Adipose tissue (tissue), 3 donors: ENCODE results near the gene STK4. TPM values are rescaled to one million over a fixed set of nuclear protein-coding genes. Genes with fewer than 3 reads are reported as not detected.

Experiments used
- H3K27ac ChIP-seq: one replicate; pipeline ENCODE4 v1.5.1; 2013; ENCODE audit warnings: low read depth, low read length
- WGBS, 3 donors: extraction: QIAGEN DNeasy Blood & Tissue Kit; methylation state at CpG; one replicate each; pipeline ENCODE4 v1.1.7; 2013; 5-methylcytosine and 5-hydroxymethylcytosine counted together
- polyA plus RNA-seq, 3 donors: library from polyadenylated mRNA; stranded (reverse); fragments of 200-250 nt; gene quantifications; one replicate each; pipeline ENCODE4 v1.2.3, GENCODE V29; 2013
- donor health status: healthy with polysubstance abuse.
- donor health status: Bipolar disorder and iron deficiency.
- donor health status: healthy.

STK4 gene
- polyA plus RNA-seq, 3 donors: 3.9 to 8.7 (median 8.0) TPM

GRCh38 chr20:45087814-45088213, 121.5 kb downstream of the STK4 start:
- H3K27ac ChIP-seq: no peak overlapping the region
- 56 to 79% (median 67%) methylated on average over 1 of the region's 1 CpG for WGBS, 3 donors

GRCh38 chr20:45088247-45088646, 121.9 kb downstream of the STK4 start:
- no peak overlapping the region for H3K27ac ChIP-seq
- WGBS, 3 donors: 78 to 86% (median 85%) methylated on average over 7 of the region's 7 CpGs

DNA sequence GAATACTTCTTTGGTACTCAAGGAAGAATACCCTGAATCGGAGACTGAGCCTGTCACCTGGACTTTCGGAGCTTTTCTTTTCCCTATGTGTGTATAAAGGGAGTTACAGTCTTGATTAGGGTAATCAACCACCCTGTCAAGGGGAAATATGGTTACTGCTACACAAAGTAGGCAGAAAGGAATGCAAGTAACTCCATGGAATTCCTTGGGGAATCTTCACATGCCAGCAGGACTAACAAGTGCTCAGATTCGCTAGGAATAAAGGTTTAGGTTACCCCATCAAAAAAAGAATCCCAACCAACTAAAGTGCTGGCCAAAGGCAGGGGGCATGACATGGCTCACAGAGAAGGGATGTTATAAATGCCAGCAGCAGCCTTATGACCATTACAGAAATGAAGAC, 124.2 kb downstream of the STK4 start:
- no peak overlapping the region for H3K27ac ChIP-seq
- 93 to 94% (median 94%) methylated on average over 3 of the region's 3 CpGs for WGBS, 3 donors

DNA sequence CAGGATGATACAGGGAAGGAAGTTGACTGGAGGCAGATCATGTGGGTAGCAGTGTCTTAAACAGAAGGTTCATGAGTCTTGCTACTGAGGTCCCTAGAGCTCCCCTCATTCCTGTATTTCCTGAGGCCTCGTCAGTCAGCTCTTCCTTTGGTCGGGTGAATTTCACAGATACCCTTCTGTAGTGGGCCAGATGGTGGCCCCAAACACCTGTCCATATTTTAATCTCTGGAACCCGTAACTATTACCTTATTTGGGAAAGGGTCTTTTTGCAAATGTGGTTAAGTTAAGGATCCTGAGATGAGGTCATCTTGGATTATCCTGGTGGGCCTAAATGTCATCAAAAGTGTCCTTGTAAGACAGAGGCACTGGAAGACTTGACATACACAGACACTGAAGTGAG, 125.1 kb downstream of the STK4 start:
- H3K27ac ChIP-seq: no peak overlapping the region
- 71 to 77% (median 74%) methylated on average over 3 of the region's 3 CpGs for WGBS, 3 donors

DNA sequence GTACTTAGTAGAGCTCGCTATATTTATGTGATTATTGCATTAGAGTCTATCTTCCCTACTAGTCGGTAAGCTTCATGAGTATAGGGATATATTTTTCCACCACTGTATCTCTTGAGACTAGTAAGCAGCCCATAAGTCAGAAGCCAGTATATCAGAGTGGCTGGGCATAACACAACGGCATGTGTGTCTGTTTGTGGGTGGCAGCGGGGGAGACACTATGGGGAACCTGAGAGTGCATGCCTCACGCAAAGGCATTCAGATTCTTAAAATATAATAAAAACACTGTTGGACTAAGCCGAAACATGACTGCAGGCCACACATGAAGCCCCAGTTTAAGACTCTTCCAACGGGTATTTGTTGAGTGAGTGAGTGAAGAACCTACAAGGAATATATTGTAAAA, 126.6 kb downstream of the STK4 start:
- no peak overlapping the region for H3K27ac ChIP-seq
- 85 to 89% (median 89%) methylated on average over 7 of the region's 7 CpGs for WGBS, 3 donors

- 87 to 94% (median 94%) methylated on average over 2 of the region's 2 CpGs for WGBS, 3 donors
- no peak overlapping the region for H3K27ac ChIP-seq
These were observed 127.9 kb downstream of the STK4 start for GRCh38 chr20:45094201-45094600.

DNA sequence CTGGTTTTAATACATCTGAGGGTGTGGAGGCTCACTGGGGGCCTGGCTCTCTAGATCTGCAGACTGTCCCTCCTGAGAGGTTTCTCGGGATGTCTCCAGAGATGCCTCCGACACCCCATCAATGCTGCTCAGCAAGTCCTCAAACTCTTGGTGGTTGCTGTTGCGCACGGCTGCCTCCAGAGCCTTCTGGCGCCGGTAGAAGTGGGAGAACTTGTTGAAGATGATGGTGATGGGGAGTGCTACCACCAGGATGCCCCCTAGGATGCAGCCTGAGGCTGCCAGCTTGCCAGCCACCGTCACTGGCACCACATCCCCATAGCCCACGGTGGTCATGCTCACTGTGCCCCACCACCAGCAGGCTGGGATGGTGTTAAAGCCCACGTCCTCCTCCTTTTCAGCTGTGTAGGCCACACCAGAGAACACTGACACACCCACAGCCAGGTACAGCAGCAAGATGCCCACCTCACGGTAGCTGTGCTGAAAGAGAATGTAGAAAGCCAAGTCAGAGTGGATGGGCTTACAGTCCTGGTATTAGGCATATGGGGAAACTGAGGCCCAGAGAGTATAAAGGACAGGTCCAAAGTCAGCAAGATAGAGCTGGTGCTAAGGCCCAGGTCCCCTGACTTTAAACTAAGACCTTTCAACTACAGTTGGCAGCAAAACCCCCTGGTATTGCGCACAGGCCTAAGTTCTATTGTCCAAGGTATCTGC, 128.7 kb downstream of the STK4 start:
- WGBS, 3 donors: 87 to 93% (median 93%) methylated on average over 11 of the region's 11 CpGs
- no peak overlapping the region for H3K27ac ChIP-seq

DNA sequence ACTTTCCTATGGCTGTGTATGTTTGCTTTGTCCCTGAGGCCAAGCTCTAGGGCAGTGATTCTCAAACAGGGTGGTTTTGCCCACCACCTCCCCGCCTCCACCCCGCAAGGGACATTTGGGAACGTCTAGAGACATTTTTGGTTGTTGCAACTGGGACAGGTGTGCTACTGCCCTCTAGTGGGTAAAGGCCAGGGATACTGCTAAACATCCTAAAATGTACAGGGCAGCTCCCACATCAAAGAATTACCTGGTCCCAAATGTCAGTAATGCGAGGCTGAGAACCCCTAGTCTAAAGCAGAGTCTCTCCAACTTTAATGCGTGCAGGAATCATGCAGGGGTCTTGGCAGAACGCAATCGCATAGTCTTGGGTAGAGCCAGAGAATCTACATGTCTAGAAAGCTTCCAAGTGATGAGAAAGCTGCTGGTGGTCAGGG, 129.5 kb downstream of the STK4 start:
- 4 to 6% (median 5%) methylated on average over 7 of the region's 7 CpGs for WGBS, 3 donors

DNA sequence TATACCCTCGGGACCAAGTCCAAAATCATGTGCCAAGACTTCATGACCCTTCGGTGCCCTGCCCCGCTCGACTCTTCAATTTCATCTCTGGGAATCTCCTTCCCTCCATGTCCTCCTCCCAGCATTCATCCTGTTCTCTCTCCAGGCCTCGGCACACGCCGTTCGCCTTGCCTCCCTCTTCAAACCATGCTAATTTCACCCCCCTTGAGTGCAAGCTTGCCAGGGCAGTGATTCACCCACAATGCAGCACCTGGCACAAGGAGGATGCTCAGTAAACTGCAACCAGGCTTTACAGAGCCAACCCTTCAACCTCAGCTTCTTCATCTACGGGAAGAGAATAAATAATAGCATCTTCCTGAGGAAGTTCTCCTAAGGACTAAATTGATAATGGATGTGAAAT, 130.5 kb downstream of the STK4 start:
- WGBS, 3 donors: 74 to 76% (median 75%) methylated on average over 9 of the region's 9 CpGs
- H3K27ac ChIP-seq: no peak overlapping the region

More for the DNA sequence above, 129.5 kb downstream of the STK4 start:
- H3K27ac ChIP-seq: no peak overlapping the region

GRCh38 chr20:45097485-45098102, 131.3 kb downstream of the STK4 start:
- 23 to 31% (median 26%) methylated on average over 54 to 56 of the region's 56 CpGs for WGBS, 3 donors
- H3K27ac ChIP-seq: no peak overlapping the region

DNA sequence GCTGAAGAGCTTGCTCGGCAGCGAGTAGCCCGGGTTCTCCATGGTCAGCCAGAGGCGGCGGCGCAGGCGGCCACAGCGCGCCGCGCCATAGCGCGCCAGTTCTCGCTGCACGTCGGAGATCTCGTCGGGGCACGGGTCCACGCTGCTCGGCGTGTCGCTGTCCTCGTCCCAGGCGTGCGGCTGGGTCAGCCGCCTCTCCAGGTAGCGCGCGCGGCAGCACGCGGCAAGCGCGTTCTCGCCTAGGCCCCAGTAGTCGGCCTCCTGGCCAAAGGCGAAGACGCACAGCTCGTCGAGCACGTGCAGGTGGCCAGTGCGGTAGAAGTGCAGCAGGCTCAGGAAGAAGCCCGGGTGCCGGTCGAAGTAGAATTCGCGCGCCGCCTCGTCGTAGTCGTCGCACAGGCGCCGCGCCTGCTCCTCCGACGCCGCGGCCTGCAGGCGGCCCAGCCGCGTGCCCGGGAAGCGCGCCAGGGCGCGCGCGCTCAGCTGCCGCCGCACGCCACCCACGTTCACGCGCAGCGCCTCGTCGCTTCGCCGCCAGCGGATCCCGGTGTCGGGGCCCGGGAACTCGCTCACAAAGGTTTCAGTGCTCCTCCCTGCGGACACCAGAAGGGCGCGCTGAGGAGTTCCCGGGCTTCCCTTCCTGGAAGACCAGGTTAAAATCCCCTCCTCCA, 131.9 kb downstream of the STK4 start:
- 5 to 8% (median 5%) methylated on average over 76 to 91 of the region's 91 CpGs for WGBS, 3 donors
- no peak overlapping the region for H3K27ac ChIP-seq

DNA sequence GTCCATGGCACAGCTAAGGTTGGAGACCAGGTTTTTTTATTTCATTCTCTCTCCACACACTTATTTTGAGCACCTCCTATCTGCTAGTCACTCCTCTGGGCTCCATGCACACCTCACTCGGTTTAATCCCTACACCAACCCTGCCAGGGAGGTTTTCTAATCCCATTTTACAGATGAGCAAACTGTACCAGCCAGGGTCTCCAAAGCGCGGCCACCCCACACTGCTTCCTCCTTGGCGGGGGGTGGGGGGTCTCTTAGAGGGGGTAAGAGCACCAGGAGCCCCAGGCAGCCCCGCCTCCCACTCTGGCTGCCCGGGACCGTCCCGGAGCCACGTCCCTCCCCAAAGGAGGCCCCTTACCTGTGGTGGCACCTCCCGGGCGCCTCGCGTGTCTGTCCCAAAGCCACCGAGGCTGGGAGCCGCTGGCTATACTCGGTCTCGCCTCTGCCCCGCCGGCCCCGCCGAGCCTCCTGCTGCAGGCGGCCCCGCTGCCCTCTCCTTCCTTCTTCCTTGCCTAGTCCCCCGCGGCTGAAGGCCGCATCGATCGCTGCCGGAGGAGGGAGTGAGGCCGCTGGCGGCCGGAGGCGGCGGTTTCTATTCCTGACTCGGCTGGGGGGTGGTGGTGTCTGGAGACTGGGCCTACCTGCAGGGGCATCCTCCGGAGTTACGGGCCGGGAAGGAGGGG, 134.4 kb downstream of the STK4 start, which contains the start of gene KCNS1:
Gene KCNS1 (minus strand): TSS at position 565 of the 683 bp plus-strand sequence. CDS start 1,891 bp downstream, outside the sequence.
- no peak within 1 kb of the TSS for H3K27ac ChIP-seq
- 5 to 6% (median 6%) methylated on average over 34 to 38 of the region's 38 CpGs for WGBS, 3 donors

DNA sequence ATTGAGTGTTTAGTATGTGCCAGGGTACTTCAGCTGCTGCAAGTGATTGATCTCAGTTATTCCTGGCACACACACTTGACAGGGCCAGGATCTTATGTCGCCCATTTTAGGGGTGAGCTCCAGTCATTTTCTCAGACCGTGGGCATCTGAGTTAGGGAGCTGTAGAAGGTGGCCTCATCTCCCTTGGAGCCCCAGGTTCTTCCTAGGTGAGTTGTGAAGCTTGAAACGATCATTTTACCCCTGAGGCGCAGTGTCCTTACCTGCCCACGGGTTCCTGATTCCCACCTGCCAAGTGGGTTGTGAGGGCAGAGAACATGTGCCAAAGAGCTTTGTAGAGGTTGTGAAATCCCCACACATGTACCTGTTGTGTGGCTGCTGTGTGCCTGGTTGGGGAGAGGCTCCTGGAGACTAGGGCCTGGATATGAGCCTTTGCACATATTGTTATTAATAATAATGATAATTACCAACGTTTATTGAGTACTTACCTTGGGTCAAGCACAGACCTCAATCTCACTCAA, 135.1 kb downstream of the STK4 start:
- H3K27ac ChIP-seq: no peak overlapping the region
- 55 to 75% (median 71%) methylated on average over 6 of the region's 6 CpGs for WGBS, 3 donors

- 61 to 73% (median 65%) methylated on average over 2 of the region's 2 CpGs for WGBS, 3 donors
These were observed 136.8 kb downstream of the STK4 start for GRCh38 chr20:45103072-45103471.

GRCh38 chr20:45104786-45105185, 138.5 kb downstream of the STK4 start:
- no peak overlapping the region for H3K27ac ChIP-seq
- WGBS, 3 donors: 56 to 70% (median 63%) methylated on average over 5 of the region's 5 CpGs

More at GRCh38 chr20:45103072-45103471, 136.8 kb downstream of the STK4 start:
- no peak overlapping the region for H3K27ac ChIP-seq

- H3K27ac ChIP-seq: no peak overlapping the region
- WGBS, 3 donors: 80 to 88% (median 85%) methylated on average over 2 of the region's 2 CpGs
These were observed 139.0 kb downstream of the STK4 start for GRCh38 chr20:45105317-45105716.

DNA sequence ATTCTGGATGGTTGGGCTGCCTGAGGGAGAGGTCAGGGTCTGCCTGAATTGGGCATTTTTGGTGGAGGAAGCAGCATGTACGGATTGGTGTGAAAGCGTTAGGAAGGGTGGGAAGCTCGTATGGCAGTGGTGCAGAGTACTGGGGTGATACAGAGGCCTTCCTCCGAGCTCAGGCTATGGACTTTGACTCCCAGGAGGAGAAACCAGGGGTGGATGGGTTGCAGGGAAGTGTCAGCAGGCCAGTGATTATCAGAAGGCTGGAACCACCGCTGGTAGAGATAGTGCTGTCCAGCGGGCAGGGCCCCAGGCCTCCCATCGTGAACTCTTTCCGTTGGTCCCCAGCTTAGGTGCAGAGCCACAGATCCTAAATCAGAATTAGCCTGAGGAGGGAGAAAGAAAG, 143.3 kb downstream of the STK4 start:
- H3K27ac ChIP-seq: no peak overlapping the region
- WGBS, 3 donors: 75 to 85% (median 85%) methylated on average over 8 of the region's 8 CpGs

GRCh38 chr20:45110301-45110700, 144.0 kb downstream of the STK4 start:
- 89 to 91% (median 90%) methylated on average over 10 to 11 of the region's 11 CpGs for WGBS, 3 donors

DNA sequence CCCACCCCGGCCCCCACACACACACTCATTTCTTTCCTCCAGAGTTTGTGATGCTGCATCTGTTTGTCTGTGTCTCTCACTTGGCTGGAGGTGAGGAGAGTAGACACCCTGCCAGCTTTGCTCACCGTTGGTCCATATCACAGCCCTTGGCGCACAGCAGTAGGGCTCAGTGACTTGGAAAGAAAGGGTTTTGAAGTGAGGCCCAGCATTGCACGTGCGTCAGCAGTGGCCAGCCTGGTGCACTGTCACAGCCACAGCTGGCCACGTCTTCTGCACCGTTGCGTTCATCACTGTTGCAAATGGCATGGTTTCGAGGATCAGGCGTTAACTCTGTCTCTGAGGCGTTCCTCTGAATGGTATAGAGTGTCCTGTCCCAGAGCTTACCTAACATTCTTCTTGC, 145.0 kb downstream of the STK4 start:
- WGBS, 3 donors: 68 to 81% (median 80%) methylated on average over 11 of the region's 11 CpGs
- H3K27ac ChIP-seq: no peak overlapping the region

More at GRCh38 chr20:45110301-45110700, 144.0 kb downstream of the STK4 start:
- no peak overlapping the region for H3K27ac ChIP-seq
